GM18870 (cell line): Measurements from ENCODE around the gene PSMD1.
A peak's percentile ranks its signal among the peaks of the same experiment; 100 is the strongest.
"Not testable (repeated sequence)": the region's sequence is repeated elsewhere in the genome, so short reads cannot be mapped to it uniquely, and the experiment has no call there.

Experiments
- ATAC-seq: cut with Tn5 transposase; IDR thresholded peaks from one replicate; pipeline ENCODE4 v1.9.1; 2021; ENCODE audit warnings: moderate library complexity; ENCODE audit not compliant: unreplicated experiment

Gene PSMD1

DNA sequence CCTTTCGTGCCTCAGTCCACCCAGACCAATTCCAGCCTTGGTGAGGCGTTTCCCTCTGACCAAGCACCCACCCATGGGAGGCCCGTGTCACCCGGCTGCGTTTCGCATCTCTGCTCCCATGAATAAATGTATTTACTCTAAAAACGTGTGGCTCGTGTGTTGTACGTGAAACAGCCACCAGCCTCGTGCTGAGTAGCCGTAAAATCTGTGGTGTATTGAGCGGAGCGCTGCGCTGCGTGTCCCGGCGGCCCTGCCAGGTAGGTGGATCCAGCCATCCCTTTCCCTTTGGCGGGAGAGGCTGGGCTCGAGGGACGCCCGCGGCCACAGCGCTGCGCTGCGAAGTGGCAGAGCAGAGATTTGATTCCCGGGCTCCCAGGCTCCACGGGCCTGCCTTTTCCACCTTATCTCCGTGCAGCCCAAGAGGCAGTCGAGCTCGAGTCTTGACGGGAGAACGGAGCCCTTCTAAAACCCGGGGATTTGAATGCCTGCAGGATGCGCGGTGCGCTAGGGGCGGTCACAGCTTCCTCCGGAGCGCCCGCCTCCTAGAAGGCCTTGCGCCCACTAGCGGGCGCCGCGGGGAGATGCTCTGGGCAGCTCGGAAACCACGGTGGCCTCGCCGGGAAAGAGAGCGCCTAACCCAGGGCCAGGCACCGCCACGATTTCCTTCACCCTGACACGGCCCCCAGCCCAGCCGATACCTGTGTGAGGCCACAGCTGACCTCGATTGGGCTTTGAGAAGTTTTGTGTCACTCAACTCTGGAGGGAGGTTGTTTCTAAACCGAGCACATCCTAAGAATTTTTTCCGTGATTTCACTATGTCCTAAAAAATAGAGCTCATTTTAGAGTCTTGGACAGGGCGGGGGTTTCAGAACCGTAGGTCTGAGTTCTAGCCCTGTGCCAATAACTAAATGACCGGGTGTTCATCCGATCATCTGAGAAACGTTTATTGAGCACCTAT is 3.9 kb upstream of the PSMD1 start:
- ATAC-seq, result peak; percentile 38

DNA sequence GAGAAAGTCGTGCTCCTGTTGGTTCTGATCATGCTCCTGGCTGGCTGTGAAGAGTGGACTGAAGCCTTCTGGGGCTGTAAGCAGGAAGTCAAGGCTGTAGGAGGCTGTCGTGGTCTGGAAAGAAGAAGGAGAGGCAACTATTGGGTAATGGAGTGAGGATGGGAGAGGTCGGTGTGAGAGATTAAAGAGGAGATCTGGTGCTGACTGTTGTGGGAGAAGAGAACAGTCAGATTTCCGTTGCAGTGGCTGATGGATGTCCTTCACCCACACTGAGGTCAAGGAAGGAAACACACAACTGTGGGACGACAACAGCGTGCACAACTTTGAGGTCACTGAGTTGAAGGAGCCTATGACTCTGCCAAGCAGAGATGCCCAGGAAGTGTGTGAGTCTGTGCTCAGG is 2.8 kb upstream of the PSMD1 start:
- ATAC-seq, result no peak

GRCh38 chr2:231057590-231057989 is 923 bp downstream of the PSMD1 start:
- no peak for ATAC-seq

GRCh38 chr2:231058761-231059550 is 2.3 kb downstream of the PSMD1 start:
- ATAC-seq, result no peak

DNA sequence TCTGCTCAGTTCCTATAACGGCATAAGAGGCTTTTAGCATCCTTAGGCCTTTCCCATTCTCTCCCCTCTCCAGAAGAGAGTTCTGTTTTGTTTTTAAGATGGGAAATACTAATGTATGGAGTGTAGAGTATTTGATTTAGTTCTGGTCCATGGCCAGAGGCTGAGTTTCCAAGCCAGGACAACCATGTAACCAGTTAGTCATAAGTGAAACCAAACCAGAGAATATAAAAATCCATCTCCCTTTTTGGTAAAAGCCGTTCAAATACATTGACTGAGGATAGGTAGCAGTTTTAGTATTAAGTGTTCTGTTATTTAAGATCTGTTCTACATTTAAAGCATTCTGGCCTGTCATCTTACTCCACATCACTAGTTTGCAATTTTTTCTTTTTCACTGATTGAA is 3.1 kb downstream of the PSMD1 start:
- ATAC-seq, result no peak

GRCh38 chr2:231062776-231063175 is 6.1 kb downstream of the PSMD1 start:
- no peak for ATAC-seq

DNA sequence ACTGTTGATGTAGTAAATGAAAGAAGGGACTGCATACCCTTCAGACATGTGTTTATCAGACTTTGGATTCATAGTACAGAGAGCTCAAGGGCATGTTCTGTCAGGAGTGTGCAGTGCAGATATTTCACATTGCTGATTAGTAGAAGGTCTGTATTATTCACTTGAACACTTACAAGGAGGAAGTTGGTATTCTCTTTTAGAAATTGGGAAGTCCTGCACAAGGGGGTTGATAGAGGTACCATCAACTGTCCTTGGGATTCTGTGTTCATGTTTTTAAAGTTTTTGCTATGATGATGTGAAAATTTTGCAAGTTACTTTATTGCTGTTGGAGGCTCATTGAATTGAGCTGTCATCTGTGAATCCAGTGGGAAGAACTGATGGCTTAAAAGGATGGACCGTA is 6.7 kb downstream of the PSMD1 start:
- no peak for ATAC-seq

DNA sequence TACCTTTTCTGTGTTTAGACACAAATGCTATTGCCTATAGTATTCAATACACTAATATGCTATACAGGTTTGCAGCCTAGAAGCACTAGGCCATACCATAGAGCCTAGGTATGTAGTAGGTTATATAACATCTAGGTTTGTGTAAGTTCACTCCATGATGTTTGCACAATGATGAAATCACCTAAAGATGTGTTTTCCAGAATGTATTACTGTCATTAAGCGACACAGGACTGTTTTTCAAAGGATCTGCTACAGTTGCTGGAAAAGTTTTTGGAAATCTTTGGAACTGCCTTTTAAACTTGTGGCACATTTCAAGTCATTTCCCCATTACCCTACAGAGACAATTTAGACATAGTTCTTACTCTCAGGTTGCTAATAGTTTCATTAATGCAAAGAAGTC is 9.3 kb downstream of the PSMD1 start:
- no peak for ATAC-seq

DNA sequence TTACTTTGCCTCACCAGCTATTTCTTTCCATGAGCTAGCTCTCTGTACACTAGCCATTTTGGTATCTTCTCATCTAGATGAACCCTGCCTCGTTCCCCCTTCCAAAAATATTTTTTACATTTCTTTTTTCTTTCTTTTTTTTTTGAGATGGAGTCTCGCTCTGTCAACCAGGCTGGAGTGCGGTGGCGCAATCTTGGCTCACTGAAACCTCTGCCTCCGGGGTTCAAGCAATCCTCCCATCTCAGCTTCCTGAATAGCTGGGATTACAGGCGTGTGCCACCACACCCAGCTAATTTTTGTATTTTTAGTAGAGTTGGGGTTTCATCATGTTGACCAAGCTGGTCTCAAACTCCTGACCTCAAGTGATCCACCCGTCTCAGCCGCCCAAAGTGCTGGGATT is 10.9 kb downstream of the PSMD1 start:
- not testable (repeated sequence) for ATAC-seq

GRCh38 chr2:231068525-231069222 is 12.0 kb downstream of the PSMD1 start:
- ATAC-seq, result no peak

GRCh38 chr2:231069379-231070054 is 12.8 kb downstream of the PSMD1 start:
- ATAC-seq, result no peak

- no peak for ATAC-seq
Observed at GRCh38 chr2:231084565-231084964, 27.9 kb downstream of the PSMD1 start.

- no peak for ATAC-seq
Observed at GRCh38 chr2:231088754-231089153, 32.1 kb downstream of the PSMD1 start.

GRCh38 chr2:231093933-231094332 is 37.3 kb downstream of the PSMD1 start:
- no peak for ATAC-seq

DNA sequence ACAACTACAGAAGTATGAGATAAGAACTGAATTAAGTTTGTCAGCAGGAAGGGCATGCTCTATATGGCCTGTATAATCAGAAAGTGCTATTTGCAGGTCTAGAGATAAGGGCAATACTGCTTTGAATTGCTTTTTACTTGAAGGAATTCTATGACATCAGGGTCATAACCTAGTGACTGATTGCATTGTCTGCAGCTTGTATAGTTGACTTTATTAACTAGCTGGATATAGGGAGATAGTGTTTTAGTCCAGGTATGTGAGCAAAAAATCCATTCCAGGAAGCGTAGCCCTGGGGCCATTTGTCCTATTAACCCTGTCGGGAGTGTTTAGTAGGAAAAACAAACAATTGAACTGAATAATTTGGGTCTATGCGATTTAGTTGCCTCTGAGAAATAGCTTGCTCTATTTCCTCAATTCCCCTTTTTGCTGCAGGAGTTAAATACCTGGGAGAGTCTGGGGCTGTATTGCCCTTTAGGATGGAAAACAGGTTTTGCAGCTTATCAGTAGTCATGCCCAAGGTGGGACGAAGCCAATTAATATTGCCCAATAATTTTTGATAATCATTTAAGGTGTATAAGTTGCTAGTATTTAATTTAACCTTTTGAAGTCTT is 38.2 kb downstream of the PSMD1 start:
- no peak for ATAC-seq

- no peak for ATAC-seq
Observed at GRCh38 chr2:231099918-231100317, 43.3 kb downstream of the PSMD1 start.

DNA sequence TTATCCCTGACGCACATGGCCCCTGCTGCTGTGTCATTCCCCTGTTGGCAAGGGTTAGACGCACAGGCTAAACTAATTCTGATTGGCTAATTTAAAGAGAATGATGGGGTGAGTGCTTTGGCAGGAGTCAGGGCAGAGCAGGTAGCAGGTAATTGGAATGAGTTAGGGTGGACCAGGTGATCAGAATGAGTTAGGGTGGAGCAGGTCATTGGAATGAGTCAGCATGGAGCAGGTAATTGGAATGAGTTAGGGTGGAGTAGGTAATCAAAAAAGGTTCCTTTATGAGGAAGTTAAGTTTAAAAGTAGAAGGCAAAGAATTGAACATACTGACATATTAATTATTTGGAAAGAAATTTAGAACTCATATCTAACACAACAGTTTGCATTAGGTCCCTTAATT is 43.7 kb downstream of the PSMD1 start:
- ATAC-seq, result not testable (repeated sequence)

- no peak for ATAC-seq
Observed at GRCh38 chr2:231100990-231101389, 44.3 kb downstream of the PSMD1 start.

DNA sequence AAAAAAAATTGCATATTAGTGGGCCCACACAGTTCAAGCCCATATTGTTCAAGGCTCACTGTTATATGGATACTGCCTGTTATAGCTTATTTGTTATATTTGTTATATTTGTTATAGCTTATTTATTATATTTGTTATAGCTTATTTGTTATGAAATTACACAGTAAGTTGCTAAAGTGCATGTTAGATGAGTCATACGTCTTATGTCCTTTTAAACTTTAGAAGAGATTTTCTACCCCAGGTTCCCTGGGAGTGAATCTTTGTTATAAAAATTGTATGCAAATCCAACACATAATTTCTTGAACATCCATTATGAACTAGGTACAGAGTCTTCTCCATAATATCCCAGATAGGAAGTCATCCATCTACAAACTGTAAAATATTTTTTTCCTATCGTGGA is 46.1 kb downstream of the PSMD1 start:
- no peak for ATAC-seq

DNA sequence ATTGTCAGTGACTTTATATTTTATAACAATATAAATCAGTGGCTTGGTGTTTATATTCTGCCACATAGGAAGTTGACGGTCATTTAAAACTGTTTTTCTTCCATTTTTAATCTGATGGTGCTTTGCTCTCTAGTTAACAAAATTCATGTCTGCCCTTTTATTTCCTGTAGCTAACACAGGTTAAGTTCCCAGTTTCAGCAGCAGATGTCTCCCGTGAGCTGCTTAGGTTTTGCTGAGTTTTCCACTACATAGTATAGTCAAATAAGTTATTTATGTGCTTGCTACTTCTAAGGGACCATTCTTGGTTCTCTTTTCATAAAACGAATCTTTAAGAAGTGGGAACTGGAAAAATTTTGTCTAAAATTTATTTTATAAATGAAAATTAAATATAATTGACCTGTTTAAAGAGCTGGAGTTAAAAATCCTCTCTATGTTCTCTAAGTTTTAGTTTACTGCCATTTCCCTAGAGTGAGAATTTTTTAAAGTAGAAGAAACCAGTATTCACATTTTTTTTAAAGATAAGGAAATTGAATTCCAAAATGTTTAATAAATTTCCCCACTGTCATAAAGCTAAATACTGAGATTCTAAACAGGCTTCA is 47.5 kb downstream of the PSMD1 start:
- ATAC-seq, result peak; percentile 87
